GM19023 (cell line): ENCODE data around the gene KDSR.
A peak's percentile ranks its signal among the peaks of the same experiment; 100 is the strongest.

Source experiments
- ATAC-seq: cut with Tn5 transposase; IDR thresholded peaks from one replicate; pipeline ENCODE4 v1.9.1; 2021; ENCODE audit warnings: mild to moderate bottlenecking, moderate library complexity; ENCODE audit not compliant: unreplicated experiment

Gene KDSR

GRCh38 chr18:63284827-63285733 lies 81.9 kb downstream of the KDSR start:
- ATAC-seq: peak; percentile 99

GRCh38 chr18:63284173-63284799 lies 82.7 kb downstream of the KDSR start:
- no peak for ATAC-seq

- no peak for ATAC-seq
Measured at GRCh38 chr18:63283305-63284094, 83.5 kb downstream of the KDSR start.

- ATAC-seq: no peak
Measured at GRCh38 chr18:63282793-63283192, 84.2 kb downstream of the KDSR start.
